Measurements from ENCODE around the gene MYLK.

DNA sequence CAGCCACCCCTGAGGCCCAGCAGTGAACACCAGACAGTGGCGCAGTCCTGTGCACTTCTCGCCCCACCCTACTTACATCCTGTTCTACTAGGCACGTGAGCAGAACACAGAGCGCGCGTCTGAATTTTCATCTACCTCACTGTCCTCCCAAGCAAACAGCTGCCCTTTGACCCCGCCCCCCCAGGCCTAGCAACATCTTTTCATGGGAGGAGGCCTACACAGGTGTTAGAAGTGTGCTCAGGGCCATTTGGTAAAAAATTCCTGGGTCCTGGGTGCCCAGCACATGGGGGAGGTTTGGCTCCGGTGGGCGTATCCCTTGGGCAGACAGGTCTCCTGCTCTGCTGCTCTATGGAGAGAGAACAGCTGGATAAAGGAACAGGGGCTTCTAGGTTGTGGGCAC is 95.0 kb downstream of the MYLK start:
- no peak for TF ChIP-seq POLR2A (IDR thresholded peaks at IDR 0.05)
- TF ChIP-seq, protein P1, sequence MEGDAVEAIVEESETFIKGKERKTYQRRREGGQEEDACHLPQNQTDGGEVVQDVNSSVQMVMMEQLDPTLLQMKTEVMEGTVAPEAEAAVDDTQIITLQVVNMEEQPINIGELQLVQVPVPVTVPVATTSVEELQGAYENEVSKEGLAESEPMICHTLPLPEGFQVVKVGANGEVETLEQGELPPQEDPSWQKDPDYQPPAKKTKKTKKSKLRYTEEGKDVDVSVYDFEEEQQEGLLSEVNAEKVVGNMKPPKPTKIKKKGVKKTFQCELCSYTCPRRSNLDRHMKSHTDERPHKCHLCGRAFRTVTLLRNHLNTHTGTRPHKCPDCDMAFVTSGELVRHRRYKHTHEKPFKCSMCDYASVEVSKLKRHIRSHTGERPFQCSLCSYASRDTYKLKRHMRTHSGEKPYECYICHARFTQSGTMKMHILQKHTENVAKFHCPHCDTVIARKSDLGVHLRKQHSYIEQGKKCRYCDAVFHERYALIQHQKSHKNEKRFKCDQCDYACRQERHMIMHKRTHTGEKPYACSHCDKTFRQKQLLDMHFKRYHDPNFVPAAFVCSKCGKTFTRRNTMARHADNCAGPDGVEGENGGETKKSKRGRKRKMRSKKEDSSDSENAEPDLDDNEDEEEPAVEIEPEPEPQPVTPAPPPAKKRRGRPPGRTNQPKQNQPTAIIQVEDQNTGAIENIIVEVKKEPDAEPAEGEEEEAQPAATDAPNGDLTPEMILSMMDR (IDR thresholded peaks at IDR 0.05) = no peak

Measured in lower leg skin (tissue), 3 donors.